Measurements from ENCODE around the gene AP1S2. TPM values are rescaled to one million over a fixed set of nuclear protein-coding genes. Genes with fewer than 3 reads are reported as not detected.

Gene AP1S2
- total RNA-seq, 2 donors from 2014 or later, result 26.7 to 35.8 TPM

DNA sequence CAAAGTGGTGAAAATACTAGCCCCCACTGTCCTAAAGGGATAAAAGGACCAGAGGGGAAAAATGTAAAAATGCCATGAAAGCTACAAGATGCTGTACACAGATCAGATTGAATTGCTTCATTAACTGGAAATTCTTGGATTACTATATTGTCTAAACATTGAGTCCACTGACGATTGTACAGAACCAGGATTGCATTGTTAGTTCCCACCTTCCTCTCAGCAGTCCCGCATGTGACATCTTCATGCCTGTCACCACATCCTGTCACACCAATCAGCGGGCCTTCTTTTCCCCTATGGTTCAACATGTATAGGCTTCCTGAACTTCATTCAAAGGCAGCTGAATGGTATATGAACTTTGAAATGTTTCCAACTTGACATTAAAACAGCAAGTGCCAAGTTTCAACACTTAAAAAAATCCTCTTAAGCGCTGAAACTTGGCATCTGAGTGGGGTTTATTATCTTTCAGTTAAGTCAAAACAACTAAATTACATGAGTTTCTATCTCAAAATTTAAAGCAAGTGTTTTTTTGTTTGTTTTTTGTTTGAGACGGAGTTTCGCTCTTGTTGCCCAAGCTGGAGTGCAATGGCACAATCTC is 39.7 kb downstream of the AP1S2 start:
- Mint-ChIP-seq H3K36me3 (peaks cover 29% of the 10 kb centered on the region), H3K27me3 (no peaks in the 10 kb centered on the region), H3K4me3 (no peak overlapping the region), H3K9me3 (no peaks in the 10 kb centered on the region), H3K4me1 (ENCODE audit: low read depth in 2 of 2) (peaks cover 26 to 37% of the 10 kb centered on the region in 2 donors), H3K27ac (peak overlapping the region; percentile 87)
- ATAC-seq (peak; percentile 53 to 62), DNase-seq (ENCODE audit: low spot score) (no peak)

DNA sequence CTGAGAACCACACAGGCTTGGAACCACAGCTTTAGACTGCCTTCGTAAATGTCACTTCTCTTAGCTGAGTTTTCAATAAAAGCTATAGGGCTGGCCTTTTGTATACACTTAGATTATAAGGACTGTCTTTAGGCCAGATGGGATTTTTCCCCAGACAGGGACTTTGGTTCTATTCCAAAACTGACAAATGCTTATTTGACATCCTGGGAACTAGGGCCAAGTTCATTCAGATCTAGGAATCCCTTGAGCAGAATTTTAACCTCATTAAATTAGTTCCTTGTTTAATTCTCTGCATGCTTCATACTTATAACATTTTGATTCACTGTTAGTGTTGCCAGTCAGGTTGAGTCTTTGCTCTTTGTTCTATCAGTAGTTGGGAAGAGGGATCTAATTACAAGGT is 41.2 kb downstream of the AP1S2 start:
- ATAC-seq (no peak), DNase-seq (ENCODE audit: low spot score) (no peak)
- Mint-ChIP-seq H3K27ac (peak overlapping the region; percentile 58 to 73), H3K36me3 (peaks cover 30% of the 10 kb centered on the region), H3K9me3 (no peaks in the 10 kb centered on the region), H3K27me3 (no peaks in the 10 kb centered on the region), H3K4me3 (no peak overlapping the region), H3K4me1 (ENCODE audit: low read depth in 2 of 2) (peaks cover 26 to 35% of the 10 kb centered on the region in 2 donors)

DNA sequence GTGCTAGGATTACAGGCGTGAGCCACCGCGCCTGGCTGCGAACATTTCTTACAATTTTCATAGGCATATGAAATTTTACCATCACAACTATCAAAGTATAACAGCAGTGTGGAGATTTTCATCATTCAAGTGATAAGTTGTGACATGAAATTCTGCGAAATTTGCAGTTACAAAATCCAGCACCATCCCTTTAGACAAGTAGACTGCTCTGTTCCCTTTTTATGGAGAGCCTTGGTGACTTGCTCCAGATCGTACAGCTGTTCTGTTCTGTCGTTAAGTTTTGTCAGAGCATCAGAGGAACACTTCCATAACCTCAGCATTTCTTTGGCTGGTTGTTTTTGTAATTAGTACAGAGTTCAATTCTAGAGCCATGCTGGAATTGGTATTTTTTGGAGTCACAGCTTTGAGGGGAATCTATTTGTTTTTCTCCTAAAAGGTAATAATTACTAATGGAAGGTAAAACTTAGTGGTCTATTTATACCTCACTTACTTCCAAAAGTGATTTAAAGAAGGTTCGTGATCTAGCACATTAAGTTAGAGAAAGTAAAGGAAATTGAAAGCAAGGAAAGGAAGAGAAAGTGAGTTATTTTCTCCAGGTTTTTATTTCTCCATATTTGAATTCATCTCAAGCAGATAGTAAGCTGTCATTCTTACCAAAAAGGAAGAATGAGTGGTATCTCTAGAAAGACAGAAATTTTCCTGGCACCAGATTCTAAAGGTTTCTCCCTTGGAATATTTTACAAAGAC is 42.2 kb downstream of the AP1S2 start:
- no peak for ATAC-seq
- Mint-ChIP-seq H3K36me3 (peaks cover 23% of the 10 kb centered on the region), H3K4me3 (no peak overlapping the region), H3K4me1 (ENCODE audit: low read depth in 2 of 2) (peaks cover 19 to 31% of the 10 kb centered on the region in 2 donors), H3K9me3 (no peaks in the 10 kb centered on the region), H3K27ac (peak overlapping the region; percentile 58 to 73), H3K27me3 (no peaks in the 10 kb centered on the region)
- no peak for DNase-seq (ENCODE audit: low spot score)

DNA sequence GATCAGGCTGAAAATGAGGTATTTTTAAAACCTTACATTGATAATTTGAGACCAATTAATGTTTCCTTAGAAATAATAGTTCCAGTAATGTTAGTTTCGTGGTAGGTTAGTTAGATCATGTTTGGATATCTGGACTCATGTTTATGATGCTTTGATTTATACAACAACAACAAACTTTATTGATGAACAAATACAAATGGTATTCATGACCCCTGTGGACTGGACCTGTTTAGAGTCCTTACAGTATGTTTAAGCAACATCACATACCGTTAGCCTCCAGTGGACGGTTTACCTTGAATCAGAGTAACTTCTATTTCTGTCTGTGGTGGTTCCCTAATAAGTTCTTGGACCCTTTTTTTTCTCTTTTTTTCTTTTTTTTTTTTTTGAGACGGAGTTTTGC is 46.4 kb downstream of the AP1S2 start:
- H3K36me3 Mint-ChIP-seq, result peaks cover 26% of the 10 kb centered on the region
- H3K4me3 Mint-ChIP-seq, result no peak overlapping the region
- H3K4me1 Mint-ChIP-seq (ENCODE audit: low read depth in 2 of 2), result peaks cover 0 to 3% of the 10 kb centered on the region in 2 donors
- H3K9me3 Mint-ChIP-seq, result no peaks in the 10 kb centered on the region
- no peak overlapping the region for H3K27ac Mint-ChIP-seq
- DNase-seq (ENCODE audit: low spot score) (no peak), ATAC-seq (no peak)
- H3K27me3 Mint-ChIP-seq, result no peaks in the 10 kb centered on the region

DNA sequence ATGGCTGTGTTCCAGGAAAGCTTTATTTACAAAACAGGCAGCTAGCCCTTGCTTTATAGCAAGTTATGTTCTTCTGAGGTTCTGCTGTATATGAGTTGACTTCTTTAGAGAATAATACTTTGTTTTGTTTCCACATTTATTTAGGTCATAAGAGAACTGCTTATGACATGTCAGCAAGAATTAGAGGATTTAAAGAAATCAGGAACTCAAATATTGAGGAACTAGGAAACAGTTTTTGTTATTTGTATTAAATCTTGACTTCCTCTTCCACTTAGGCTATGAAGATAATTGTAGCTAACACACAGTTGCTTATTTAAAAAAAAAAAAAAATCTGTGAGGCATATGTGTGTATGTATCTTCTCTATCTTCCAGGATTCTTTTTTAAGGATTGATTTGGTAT is 50.0 kb downstream of the AP1S2 start:
- no peak for ATAC-seq
- Mint-ChIP-seq H3K27ac (peak overlapping the region; percentile 48 to 49), H3K4me1 (ENCODE audit: low read depth in 2 of 2) (peaks cover 0 to 5% of the 10 kb centered on the region in 2 donors), H3K4me3 (no peak overlapping the region), H3K9me3 (no peaks in the 10 kb centered on the region), H3K36me3 (peaks cover 13% of the 10 kb centered on the region), H3K27me3 (no peaks in the 10 kb centered on the region)
- DNase-seq (ENCODE audit: low spot score), result no peak

DNA sequence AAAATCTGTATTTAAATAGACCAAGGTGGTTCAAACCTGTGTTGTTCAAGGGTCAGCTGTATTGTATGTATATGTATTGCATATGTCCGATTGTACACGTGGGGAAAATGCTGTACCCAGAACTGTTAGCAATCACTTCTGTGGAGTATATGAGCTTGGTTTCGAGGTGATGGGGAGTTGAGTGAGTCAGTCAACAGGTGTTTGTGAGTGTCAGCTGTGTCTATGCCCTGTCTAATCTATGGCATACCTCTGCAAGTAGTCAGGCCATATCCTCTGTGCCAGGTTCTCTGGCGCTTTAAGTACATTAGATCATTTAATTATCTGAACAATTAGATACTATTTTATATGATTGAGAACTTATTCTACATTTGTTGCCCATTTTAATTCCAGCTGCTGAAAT is 56.9 kb downstream of the AP1S2 start:
- Mint-ChIP-seq H3K36me3 (peaks cover 18% of the 10 kb centered on the region), H3K9me3 (no peaks in the 10 kb centered on the region), H3K27ac (peak overlapping the region in 1 of 2 donors; percentile 68), H3K27me3 (no peaks in the 10 kb centered on the region), H3K4me3 (no peak overlapping the region), H3K4me1 (ENCODE audit: low read depth in 2 of 2) (peaks cover 30 to 45% of the 10 kb centered on the region in 2 donors)
- ATAC-seq, result no peak
- DNase-seq (ENCODE audit: low spot score), result no peak

DNA sequence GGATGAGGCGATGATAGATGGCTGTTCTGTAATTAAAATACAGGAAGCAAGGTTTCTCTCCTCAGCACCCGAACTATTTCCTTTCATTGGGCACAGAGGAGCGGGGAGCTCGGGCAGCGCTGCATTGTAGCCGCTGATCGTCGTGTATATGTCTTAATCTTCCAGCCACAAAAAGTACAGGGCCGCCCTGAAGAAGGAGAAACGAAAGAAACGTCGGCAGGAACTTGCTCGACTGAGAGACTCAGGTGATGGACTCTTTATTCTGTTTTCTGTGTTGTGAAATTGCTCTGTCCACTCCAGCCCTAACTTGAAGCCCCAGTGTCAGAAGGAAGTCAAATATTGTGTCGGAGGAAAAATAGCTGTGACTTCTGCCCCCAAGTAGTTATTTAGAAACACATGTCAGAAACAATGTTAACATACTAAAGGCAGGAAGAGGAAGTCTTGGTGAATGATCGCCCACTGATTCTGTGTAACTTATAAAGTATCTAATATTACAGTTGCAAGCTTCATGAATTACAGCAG is 63.8 kb downstream of the AP1S2 start:
- Mint-ChIP-seq H3K36me3 (peaks cover 10% of the 10 kb centered on the region), H3K4me1 (ENCODE audit: low read depth in 2 of 2) (peaks cover 24 to 27% of the 10 kb centered on the region in 2 donors), H3K4me3 (no peak overlapping the region), H3K27ac (no peak overlapping the region), H3K27me3 (no peaks in the 10 kb centered on the region), H3K9me3 (no peaks in the 10 kb centered on the region)
- DNase-seq (ENCODE audit: low spot score), result no peak
- ATAC-seq, result peak in 1 of 2 donors; percentile 67

DNA sequence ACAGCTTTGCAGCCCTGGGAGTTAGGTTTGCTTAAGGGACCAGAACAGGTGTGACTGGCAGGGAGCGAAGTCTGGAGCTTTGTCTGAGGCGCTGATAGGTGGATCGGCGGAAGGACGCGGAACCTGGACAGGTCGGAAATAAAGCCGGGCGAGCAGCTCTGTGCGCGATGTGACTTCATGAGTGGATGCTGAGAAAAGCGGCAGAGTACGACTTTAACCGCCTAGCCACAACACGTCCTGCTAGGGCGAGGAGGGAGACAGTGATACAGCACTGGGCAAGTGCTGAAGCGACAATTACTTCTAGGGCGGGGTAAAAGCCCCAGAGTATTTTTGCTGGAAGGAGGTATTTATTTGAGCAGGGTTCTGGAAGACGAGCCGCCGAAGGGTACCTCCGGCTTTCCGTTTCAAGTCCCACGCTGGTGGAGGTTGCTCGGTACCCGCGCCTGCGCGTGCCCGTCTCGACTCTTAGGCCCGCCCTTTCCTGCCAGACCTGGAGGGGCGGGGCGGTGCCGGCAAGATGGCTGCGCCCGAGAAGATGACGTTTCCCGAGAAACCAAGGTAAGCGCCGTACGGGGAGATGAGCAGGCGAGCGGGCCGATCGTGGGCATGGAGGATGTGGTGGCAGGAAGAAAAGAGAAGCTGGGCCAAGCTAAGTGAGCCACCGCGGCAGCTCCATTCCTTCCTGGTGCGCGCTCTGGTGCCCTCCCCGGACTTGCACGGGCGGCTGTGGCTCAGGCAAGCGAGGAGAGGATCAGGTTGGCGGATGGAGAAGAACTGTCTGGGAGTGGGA is 64.4 kb downstream of the AP1S2 start, which contains the start of gene ZRSR2:
ZRSR2 (plus strand) TSS at position 506 of the 790 bp plus-strand sequence; CDS start at position 518, 12 bp downstream.
- Mint-ChIP-seq H3K4me1 (ENCODE audit: low read depth in 2 of 2) (peaks cover 25% of the 10 kb centered on the region in 2 donors), H3K4me3 (no peak within 1 kb of the TSS), H3K27ac (no peak within 1 kb of the TSS), H3K9me3 (no peaks in the 10 kb centered on the region), H3K27me3 (no peaks in the 10 kb centered on the region), H3K36me3 (peaks cover 10% of the 10 kb centered on the region)
- ATAC-seq (peak; percentile 95 to 97), DNase-seq (ENCODE audit: low spot score) (peak; percentile 96)

DNA sequence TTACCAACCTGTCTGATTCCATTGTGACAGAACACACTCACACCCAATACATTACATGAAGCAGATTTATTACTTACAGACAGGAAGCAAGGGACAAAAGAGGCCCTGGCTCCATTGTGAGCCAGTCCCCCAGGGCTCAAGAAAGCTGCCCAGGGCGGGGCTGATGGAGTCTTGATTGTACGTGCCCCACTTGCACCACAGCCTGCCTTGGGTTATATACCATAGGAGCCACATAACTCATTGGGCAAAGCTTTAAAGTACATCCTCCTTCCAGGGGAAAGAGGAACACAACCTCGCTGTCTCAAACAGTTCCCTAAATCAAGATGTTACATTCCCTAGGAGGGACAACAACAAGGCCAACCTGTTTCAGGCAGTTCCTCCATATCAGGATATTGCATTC is 67.7 kb downstream of the AP1S2 start:
- DNase-seq (ENCODE audit: low spot score), result no peak
- ATAC-seq, result no peak
- no peaks in the 10 kb centered on the region for H3K9me3 Mint-ChIP-seq
- no peak overlapping the region for H3K4me3 Mint-ChIP-seq
- peaks cover 12% of the 10 kb centered on the region for H3K36me3 Mint-ChIP-seq
- H3K27ac Mint-ChIP-seq, result peak overlapping the region; percentile 49 to 58
- H3K4me1 Mint-ChIP-seq (ENCODE audit: low read depth in 2 of 2), result peaks cover 18 to 24% of the 10 kb centered on the region in 2 donors
- H3K27me3 Mint-ChIP-seq, result no peaks in the 10 kb centered on the region

DNA sequence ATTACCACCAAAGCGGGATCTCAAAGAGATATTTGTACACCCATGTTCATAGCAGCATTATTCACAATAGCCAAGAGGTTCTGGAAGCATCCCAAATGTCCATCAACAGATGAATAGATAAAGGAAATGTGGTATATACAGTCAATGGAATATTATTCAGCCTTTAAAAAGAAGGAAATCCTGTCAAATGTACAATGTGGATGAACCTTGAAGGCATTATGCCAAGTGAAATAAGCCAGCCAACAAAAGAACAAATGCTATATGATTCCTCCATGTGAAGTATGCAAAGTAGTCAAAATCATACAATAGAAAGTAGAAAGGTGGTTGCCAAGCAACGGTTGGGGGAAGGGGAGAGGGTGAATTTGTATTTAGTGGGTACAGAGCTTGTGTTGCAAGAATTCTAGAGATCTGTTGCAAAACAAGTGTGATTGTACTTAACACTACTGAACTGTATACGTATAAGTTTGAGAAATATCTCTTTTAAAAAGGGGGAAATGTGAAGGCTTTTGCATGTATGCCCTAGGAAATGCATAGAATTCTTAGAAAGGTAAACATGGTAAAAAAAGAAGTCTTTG is 69.3 kb downstream of the AP1S2 start:
- DNase-seq (ENCODE audit: low spot score), result no peak
- Mint-ChIP-seq H3K36me3 (peaks cover 12% of the 10 kb centered on the region), H3K4me3 (peak overlapping the region; percentile 32), H3K27ac (peak overlapping the region; percentile 58 to 63), H3K4me1 (ENCODE audit: low read depth in 2 of 2) (peaks cover 18 to 24% of the 10 kb centered on the region in 2 donors), H3K27me3 (no peaks in the 10 kb centered on the region), H3K9me3 (no peaks in the 10 kb centered on the region)
- peak in 1 of 2 donors; percentile 17 for ATAC-seq

DNA sequence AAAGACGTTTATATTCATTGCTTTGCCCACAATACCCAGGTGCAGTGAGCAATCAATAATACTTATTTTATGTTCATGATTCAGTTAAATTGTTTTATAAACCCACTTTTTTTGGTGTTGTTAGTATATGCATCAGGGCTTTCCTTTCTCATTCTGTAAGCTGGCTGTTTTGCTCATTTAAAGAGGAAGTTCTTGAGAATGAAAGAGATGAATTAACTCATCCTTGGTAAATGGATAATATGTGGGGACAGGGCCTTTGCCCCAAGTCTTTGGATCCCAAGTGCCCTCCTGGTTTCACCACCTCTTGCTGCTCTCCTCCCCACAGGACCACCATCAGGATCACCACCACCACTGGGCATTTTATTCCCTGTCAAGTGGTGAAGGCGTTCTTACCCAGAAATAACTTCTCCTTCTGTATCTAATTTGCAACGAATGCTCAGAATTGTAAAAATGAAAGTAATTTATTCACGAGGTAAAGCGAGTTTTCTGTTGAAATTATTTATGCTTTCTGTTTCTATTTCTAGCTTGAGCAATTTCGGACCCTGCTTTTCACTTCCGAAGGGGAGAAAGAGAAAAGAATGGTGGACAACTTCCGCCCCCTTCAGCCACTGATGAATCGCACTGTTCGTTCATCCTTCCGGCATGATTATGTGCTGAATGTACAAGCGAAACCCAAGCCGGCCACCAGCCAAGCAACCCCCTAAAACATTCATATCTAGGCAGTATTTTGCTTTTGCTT is 72.5 kb downstream of the AP1S2 start:
- peak; percentile 75 to 85 for ATAC-seq
- Mint-ChIP-seq H3K4me1 (ENCODE audit: low read depth in 2 of 2) (peaks cover 15 to 17% of the 10 kb centered on the region in 2 donors), H3K36me3 (peaks cover 12% of the 10 kb centered on the region), H3K4me3 (peak overlapping the region; percentile 92), H3K27ac (peak overlapping the region; percentile 92 to 98), H3K9me3 (no peaks in the 10 kb centered on the region), H3K27me3 (no peaks in the 10 kb centered on the region)
- DNase-seq (ENCODE audit: low spot score), result peak; percentile 63
